ENCODE measurements around the gene MBD4.
"Not testable (repeated sequence)": the region's sequence is repeated elsewhere in the genome, so short reads cannot be mapped to it uniquely, and the experiment has no call there.

- TF ChIP-seq CTCF (conservative IDR thresholded peaks at IDR 0.05; ENCODE audit: low read depth, low read length); EZH2 (IDR thresholded peaks at IDR 0.05; ENCODE audit: low read length, unreplicated experiment): not testable (repeated sequence)
Observed at GRCh38 chr3:129391583-129391982, 48.2 kb downstream of the MBD4 start.
